Measurements from ENCODE around the gene ARID3A.

GRCh38 chr19:1009981-1010538 lies 84.2 kb downstream of the ARID3A start:
- TF ChIP-seq CTCF (IDR thresholded peaks at IDR 0.05; ENCODE audit: insufficient read depth, low read length, poor library complexity, severe bottlenecking): no peak
- TF ChIP-seq EZH2phosphoT487 (conservative IDR thresholded peaks at IDR 0.05; ENCODE audit: low read length): no peak
